ENCODE measurements around the gene SORBS1. TPM values are rescaled to one million over a fixed set of nuclear protein-coding genes. Genes with fewer than 3 reads are reported as not detected.
A peak's percentile ranks its signal among the peaks of the same experiment; 100 is the strongest.

SORBS1 gene
- total RNA-seq, 2 experiments from 2014 or later, result 0.24 to 0.47 TPM

DNA sequence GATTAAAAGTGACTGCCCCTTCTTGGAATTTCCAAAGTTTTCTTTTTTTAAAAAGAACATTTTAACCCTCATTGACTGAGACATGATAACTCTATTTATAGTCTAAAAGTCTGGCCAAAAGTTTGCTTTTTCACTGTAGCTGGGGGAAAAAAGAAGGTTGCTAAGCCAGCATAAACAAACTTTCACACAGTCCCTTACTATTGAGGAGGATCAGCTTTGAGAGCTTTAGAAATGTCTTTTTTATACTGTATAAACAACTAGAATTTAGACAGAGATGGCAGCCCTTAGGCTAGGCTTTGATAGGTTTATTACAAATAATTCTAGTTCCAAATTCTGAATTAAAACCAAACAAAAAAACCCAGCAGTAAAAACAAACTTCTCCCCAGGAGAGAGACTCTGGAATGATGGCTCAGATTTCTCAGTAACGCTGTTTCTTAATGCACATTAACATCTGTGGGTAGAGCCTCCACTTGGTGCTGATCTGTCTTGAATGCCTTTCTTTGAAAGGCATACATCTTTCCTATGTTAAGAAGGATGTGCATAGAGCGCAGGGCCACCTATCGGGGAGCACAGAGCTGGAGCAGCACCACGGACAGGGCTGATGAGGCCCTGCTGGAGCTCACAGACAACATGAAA is 169.5 kb downstream of the SORBS1 start:
- H3K36me3 Mint-ChIP-seq (ENCODE audit: low read depth), result no peaks in the 10 kb centered on the region
- peaks cover 2% of the 10 kb centered on the region for H3K27me3 Mint-ChIP-seq (ENCODE audit: low read depth)
- H3K9me3 Mint-ChIP-seq (ENCODE audit: insufficient read depth), result no peaks in the 10 kb centered on the region
- DNase-seq (no peak), ATAC-seq (no peak)
- peaks cover 8% of the 10 kb centered on the region for H3K4me1 Mint-ChIP-seq (ENCODE audit: low read depth)
- ChIA-PET CTCF (interaction anchor here (4.0 kb wide), 1 partner anchor 17 kb away, joined by 18 read pairs; no protein-coding TSS in a partner anchor), POLR2A (no interaction called here)
- no peak overlapping the region for H3K27ac Mint-ChIP-seq
- H3K4me3 Mint-ChIP-seq, result no peak overlapping the region

DNA sequence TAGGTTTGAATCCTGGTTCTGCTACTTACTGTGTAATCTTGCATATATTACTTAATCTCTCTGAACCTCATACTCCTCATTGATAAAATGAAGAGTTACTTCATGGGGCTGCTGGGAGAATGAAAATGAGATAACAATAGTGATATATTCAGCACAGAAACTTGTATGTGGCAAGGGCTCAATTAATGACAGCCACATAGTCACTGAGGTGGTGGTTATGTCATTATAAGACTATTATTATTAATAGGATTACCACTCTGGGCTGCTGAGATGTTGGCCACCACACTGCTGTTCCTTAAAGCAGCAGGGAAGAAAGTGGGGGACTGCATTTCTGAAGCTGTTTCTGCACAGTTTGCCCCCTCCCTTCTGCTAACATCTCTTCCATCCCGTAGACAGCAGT is 170.0 kb downstream of the SORBS1 start:
- Mint-ChIP-seq H3K36me3 (ENCODE audit: low read depth) (no peaks in the 10 kb centered on the region), H3K9me3 (ENCODE audit: insufficient read depth) (no peaks in the 10 kb centered on the region), H3K27me3 (ENCODE audit: low read depth) (peaks cover 3% of the 10 kb centered on the region), H3K4me3 (no peak overlapping the region), H3K27ac (no peak overlapping the region), H3K4me1 (ENCODE audit: low read depth) (peaks cover 8% of the 10 kb centered on the region)
- ChIA-PET CTCF (interaction anchor here (4.0 kb wide), 1 partner anchor 16 kb away, joined by 18 read pairs; no protein-coding TSS in a partner anchor), POLR2A (no interaction called here)
- ATAC-seq (no peak), DNase-seq (no peak)

DNA sequence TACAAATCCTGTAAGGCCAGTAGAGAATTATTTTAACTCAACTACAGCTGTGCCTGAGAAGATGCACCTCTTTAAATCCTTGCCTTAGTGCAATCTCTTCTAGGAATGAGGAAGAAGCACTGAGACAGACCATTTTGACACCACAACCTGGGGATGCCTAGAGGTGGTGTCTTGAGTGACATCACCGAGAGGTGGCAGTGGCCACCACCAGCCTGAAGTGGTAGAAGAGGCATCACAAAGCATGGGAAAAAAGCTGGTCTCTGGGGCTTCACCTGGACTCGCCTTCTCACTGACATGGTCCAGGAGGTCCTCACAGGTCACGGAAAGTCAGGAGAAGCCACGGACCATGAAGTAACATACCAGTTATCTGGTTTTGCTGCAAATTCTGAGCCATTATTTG is 171.2 kb downstream of the SORBS1 start:
- ChIA-PET POLR2A (no interaction called here), CTCF (interaction anchor here (6.8 kb wide), 1 partner anchor 15 kb away, joined by 46 read pairs; no protein-coding TSS in a partner anchor)
- DNase-seq, result no peak
- no peaks in the 10 kb centered on the region for H3K36me3 Mint-ChIP-seq (ENCODE audit: low read depth)
- peaks cover 2% of the 10 kb centered on the region for H3K27me3 Mint-ChIP-seq (ENCODE audit: low read depth)
- no peak for ATAC-seq
- no peak overlapping the region for H3K27ac Mint-ChIP-seq
- no peaks in the 10 kb centered on the region for H3K9me3 Mint-ChIP-seq (ENCODE audit: insufficient read depth)
- no peak overlapping the region for H3K4me3 Mint-ChIP-seq
- H3K4me1 Mint-ChIP-seq (ENCODE audit: low read depth), result peaks cover 8% of the 10 kb centered on the region

DNA sequence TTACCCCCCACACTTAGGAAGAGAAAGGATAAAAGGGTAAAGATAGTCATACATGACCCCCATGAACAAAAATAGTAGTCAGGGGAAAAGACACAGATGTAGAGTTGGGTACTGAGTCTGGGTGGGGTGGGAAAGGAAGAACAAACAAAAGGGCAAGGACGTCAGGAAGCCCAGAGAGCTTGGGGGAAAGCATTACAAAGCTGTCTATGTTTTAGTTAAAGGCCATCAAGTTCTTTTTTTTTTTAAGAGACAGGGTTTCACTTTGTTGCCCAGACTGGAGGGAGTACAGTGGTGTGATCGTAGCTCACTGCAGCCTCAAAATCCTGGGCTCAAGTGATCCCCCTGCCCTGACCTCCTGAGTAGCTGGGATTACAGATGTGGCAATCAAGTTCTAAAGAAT is 172.0 kb downstream of the SORBS1 start:
- no peak for DNase-seq
- no peak overlapping the region for H3K27ac Mint-ChIP-seq
- H3K4me3 Mint-ChIP-seq, result no peak overlapping the region
- H3K27me3 Mint-ChIP-seq (ENCODE audit: low read depth), result peaks cover 2% of the 10 kb centered on the region
- no peaks in the 10 kb centered on the region for H3K36me3 Mint-ChIP-seq (ENCODE audit: low read depth)
- POLR2A ChIA-PET, result no interaction called here
- CTCF ChIA-PET, result interaction anchor here (6.8 kb wide), 1 partner anchor 15 kb away, joined by 46 read pairs; no protein-coding TSS in a partner anchor
- no peaks in the 10 kb centered on the region for H3K9me3 Mint-ChIP-seq (ENCODE audit: insufficient read depth)
- ATAC-seq, result no peak
- H3K4me1 Mint-ChIP-seq (ENCODE audit: low read depth), result peaks cover 5% of the 10 kb centered on the region

DNA sequence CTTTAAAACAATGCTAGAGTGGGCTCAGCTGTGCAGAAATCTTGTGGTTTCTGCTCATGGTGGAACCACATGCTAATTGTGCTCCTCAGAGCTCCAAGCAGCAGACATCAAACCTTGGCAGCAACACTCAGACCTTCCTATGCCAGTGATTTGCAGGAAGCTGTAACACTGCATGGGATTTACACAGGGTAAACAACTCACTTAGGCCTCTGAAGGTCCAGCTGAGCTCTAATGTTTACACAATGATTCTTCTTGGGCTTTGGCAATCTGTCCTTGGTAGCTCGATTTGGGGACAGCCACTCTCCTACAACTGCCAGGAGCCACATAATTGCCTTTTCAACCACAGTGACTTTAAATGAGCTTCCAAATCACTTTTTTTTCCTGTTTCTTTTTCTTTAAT is 172.6 kb downstream of the SORBS1 start:
- DNase-seq (no peak), ATAC-seq (no peak)
- H3K4me1 Mint-ChIP-seq (ENCODE audit: low read depth), result no peaks in the 10 kb centered on the region
- no peak overlapping the region for H3K27ac Mint-ChIP-seq
- no peak overlapping the region for H3K4me3 Mint-ChIP-seq
- POLR2A ChIA-PET, result no interaction called here
- H3K27me3 Mint-ChIP-seq (ENCODE audit: low read depth), result peaks cover 2% of the 10 kb centered on the region
- no peaks in the 10 kb centered on the region for H3K9me3 Mint-ChIP-seq (ENCODE audit: insufficient read depth)
- no peaks in the 10 kb centered on the region for H3K36me3 Mint-ChIP-seq (ENCODE audit: low read depth)
- CTCF ChIA-PET, result interaction anchor here (6.8 kb wide), 1 partner anchor 14 kb away, joined by 46 read pairs; no protein-coding TSS in a partner anchor

GRCh38 chr10:95388109-95388471 is 173.1 kb downstream of the SORBS1 start:
- H3K36me3 Mint-ChIP-seq (ENCODE audit: low read depth), result no peaks in the 10 kb centered on the region
- POLR2A ChIA-PET, result no interaction called here
- H3K4me1 Mint-ChIP-seq (ENCODE audit: low read depth), result no peaks in the 10 kb centered on the region
- CTCF ChIA-PET, result interaction anchor here (6.8 kb wide), 1 partner anchor 14 kb away, joined by 46 read pairs; no protein-coding TSS in a partner anchor
- H3K27ac Mint-ChIP-seq, result no peak overlapping the region
- H3K4me3 Mint-ChIP-seq, result no peak overlapping the region
- peaks cover 2% of the 10 kb centered on the region for H3K27me3 Mint-ChIP-seq (ENCODE audit: low read depth)
- no peak for ATAC-seq
- DNase-seq, result no peak
- H3K9me3 Mint-ChIP-seq (ENCODE audit: insufficient read depth), result no peaks in the 10 kb centered on the region

DNA sequence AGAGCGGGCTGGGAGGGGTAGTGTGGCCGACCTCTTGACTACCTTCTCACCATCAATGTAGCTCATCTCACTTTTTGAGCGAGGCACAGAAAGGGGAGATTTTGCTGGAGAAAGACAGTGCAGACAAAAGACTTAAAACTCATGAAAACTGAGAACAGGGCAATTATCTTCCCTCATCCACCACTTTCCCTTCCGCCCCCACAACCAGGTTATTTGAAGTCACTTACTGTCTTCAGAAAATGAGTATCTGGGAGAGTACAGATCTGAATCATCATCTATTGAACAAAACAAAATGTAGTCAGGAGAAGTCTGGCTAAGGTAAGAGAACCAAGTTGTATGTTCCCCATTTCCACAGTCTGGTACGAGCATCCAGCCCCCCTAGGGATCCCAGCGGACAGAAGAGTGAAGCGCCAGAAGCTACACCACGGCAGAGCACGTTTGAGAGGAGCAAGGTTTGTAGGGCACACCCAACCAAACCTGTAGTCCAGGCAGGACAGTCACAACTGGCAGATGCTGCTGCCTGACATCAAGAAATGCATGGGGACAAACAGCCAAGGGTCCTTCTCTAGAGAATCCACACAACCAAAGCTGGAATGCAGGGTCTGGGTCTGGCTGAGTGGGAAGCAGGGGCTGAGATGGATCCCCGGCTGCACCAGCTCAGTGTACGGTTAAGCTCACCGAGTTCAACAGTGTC is 177.0 kb downstream of the SORBS1 start:
- no peak overlapping the region for H3K27ac Mint-ChIP-seq
- no peaks in the 10 kb centered on the region for H3K9me3 Mint-ChIP-seq (ENCODE audit: insufficient read depth)
- no peak for DNase-seq
- peaks cover 5% of the 10 kb centered on the region for H3K27me3 Mint-ChIP-seq (ENCODE audit: low read depth)
- CTCF ChIA-PET, result interaction anchor here (1.5 to 6.8 kb wide), 2 partner anchors 10 to 141 kb away, joined by 3 to 46 read pairs; no protein-coding TSS in a partner anchor
- no peaks in the 10 kb centered on the region for H3K36me3 Mint-ChIP-seq (ENCODE audit: low read depth)
- no peak overlapping the region for H3K4me3 Mint-ChIP-seq
- no peak for ATAC-seq
- no peaks in the 10 kb centered on the region for H3K4me1 Mint-ChIP-seq (ENCODE audit: low read depth)
- POLR2A ChIA-PET, result no interaction called here

DNA sequence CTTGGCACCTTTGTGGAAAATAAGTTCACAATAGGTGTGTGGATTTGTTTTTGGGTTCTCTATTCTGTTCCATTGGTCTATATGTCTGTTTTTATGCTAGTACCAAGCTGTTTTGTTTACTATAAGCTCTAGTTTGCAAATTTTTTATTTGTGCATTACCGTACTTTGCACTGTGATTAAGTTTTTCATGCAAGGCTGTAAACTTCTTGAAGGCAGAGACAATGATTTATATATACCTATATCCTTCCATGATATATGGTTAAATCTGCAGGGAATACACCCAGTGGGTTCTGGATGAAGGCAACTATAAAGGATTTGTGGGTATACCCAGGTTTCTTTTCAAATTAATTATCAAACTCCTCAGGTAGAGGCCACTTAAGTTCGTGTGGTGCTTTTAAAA is 178.6 kb downstream of the SORBS1 start:
- H3K36me3 Mint-ChIP-seq (ENCODE audit: low read depth), result no peaks in the 10 kb centered on the region
- H3K4me1 Mint-ChIP-seq (ENCODE audit: low read depth), result no peaks in the 10 kb centered on the region
- ATAC-seq (no peak), DNase-seq (no peak)
- POLR2A ChIA-PET, result no interaction called here
- CTCF ChIA-PET, result no interaction called here
- H3K27me3 Mint-ChIP-seq (ENCODE audit: low read depth), result peaks cover 10% of the 10 kb centered on the region
- H3K9me3 Mint-ChIP-seq (ENCODE audit: insufficient read depth), result no peaks in the 10 kb centered on the region
- no peak overlapping the region for H3K4me3 Mint-ChIP-seq
- H3K27ac Mint-ChIP-seq, result no peak overlapping the region

DNA sequence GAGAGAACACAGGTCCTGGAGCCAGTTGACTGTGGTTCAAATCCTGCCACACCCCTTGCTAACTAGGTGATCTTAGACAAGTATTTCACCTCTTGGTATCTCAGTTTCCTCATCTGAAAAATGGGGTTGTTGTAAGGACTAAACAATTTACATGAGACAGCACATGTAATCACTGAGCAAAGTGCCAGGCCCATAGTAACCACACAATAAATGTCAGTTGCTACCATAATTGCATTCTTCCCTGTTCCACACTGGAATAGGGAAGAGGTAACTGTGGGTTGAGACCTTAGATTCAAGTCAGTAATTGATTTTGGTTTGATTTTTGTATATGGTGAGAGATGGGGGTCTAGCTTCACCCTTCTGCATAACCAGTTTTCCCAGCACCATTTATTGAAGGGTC is 179.0 kb downstream of the SORBS1 start:
- peaks cover 10% of the 10 kb centered on the region for H3K27me3 Mint-ChIP-seq (ENCODE audit: low read depth)
- H3K4me1 Mint-ChIP-seq (ENCODE audit: low read depth), result no peaks in the 10 kb centered on the region
- POLR2A ChIA-PET, result no interaction called here

GRCh38 chr10:95377950-95378349 is 183.2 kb downstream of the SORBS1 start:
- Mint-ChIP-seq H3K36me3 (ENCODE audit: low read depth) (no peaks in the 10 kb centered on the region), H3K4me3 (no peak overlapping the region), H3K27ac (no peak overlapping the region), H3K9me3 (ENCODE audit: insufficient read depth) (no peaks in the 10 kb centered on the region), H3K27me3 (ENCODE audit: low read depth) (peaks cover 15% of the 10 kb centered on the region), H3K4me1 (ENCODE audit: low read depth) (no peaks in the 10 kb centered on the region)
- ChIA-PET POLR2A (no interaction called here), CTCF (interaction anchor here (0.7 to 1.7 kb wide), 4 partner anchors 8 to 224 kb away, joined by 3 read pairs; no protein-coding TSS in a partner anchor)
- ATAC-seq (no peak), DNase-seq (no peak)

More for the DNA sequence above, 179.0 kb downstream of the SORBS1 start:
- DNase-seq (no peak), ATAC-seq (no peak)
- CTCF ChIA-PET, result no interaction called here
- H3K36me3 Mint-ChIP-seq (ENCODE audit: low read depth), result no peaks in the 10 kb centered on the region
- H3K9me3 Mint-ChIP-seq (ENCODE audit: insufficient read depth), result no peaks in the 10 kb centered on the region
- no peak overlapping the region for H3K27ac Mint-ChIP-seq
- H3K4me3 Mint-ChIP-seq, result no peak overlapping the region

DNA sequence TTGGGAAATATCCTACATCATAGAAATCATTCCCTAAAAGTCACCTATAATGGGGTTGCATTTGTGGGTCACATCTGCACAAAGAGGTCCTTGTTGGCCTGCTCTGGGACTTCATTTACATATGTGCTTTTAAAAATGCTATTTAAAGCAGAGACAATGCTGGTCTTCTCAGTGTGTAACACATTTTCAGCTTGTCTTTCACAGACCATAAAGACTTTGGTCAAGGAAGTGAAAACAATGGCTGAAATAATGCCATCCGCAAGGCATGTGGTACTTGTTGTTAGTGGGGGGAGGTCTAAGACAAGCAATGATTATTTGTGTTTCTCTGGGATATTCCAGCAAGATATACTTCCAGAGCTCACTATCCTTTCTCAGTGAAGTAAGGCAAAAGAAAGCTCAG is 185.8 kb downstream of the SORBS1 start:
- ChIA-PET CTCF (interaction anchor here (0.6 to 4.1 kb wide), 25 partner anchors 10 to 318 kb away, joined by 3 to 46 read pairs (median 5); partner anchors contain the start of gene TCTN3), POLR2A (no interaction called here)
- Mint-ChIP-seq H3K36me3 (ENCODE audit: low read depth) (no peaks in the 10 kb centered on the region), H3K4me1 (ENCODE audit: low read depth) (no peaks in the 10 kb centered on the region), H3K27ac (no peak overlapping the region), H3K9me3 (ENCODE audit: insufficient read depth) (no peaks in the 10 kb centered on the region), H3K4me3 (no peak overlapping the region), H3K27me3 (ENCODE audit: low read depth) (peaks cover 24% of the 10 kb centered on the region)
- no peak for DNase-seq
- no peak for ATAC-seq

- Mint-ChIP-seq H3K36me3 (ENCODE audit: low read depth) (no peaks in the 10 kb centered on the region), H3K27ac (no peak overlapping the region), H3K27me3 (ENCODE audit: low read depth) (peaks cover 24% of the 10 kb centered on the region), H3K4me3 (no peak overlapping the region), H3K9me3 (ENCODE audit: insufficient read depth) (no peaks in the 10 kb centered on the region), H3K4me1 (ENCODE audit: low read depth) (no peaks in the 10 kb centered on the region)
- DNase-seq, result peak; percentile 78
- peak; percentile 97 for ATAC-seq
- ChIA-PET CTCF (interaction anchor here (0.6 to 4.1 kb wide), 31 partner anchors 10 to 319 kb away, joined by 3 to 46 read pairs (median 4); partner anchors contain the start of gene TCTN3), POLR2A (interaction anchor here (0.6 kb wide), 1 partner anchor 263 kb away, joined by 3 read pairs; no protein-coding TSS in a partner anchor)
Observed at GRCh38 chr10:95374597-95375209, 186.5 kb downstream of the SORBS1 start.
